NCI-H82 treated with DMSO at 0.1 percent for 48 hours (cell line): ENCODE measurements around the gene OSCP1.
"Not testable (repeated sequence)": the region's sequence is repeated elsewhere in the genome, so short reads cannot be mapped to it uniquely, and the experiment has no call there.

Experiments used
- DNase-seq: peaks from one replicate; lab custom pipeline; 2025; ENCODE audit not compliant: unreplicated experiment; lab: John Stamatoyannopoulos, UW

Gene OSCP1

DNA sequence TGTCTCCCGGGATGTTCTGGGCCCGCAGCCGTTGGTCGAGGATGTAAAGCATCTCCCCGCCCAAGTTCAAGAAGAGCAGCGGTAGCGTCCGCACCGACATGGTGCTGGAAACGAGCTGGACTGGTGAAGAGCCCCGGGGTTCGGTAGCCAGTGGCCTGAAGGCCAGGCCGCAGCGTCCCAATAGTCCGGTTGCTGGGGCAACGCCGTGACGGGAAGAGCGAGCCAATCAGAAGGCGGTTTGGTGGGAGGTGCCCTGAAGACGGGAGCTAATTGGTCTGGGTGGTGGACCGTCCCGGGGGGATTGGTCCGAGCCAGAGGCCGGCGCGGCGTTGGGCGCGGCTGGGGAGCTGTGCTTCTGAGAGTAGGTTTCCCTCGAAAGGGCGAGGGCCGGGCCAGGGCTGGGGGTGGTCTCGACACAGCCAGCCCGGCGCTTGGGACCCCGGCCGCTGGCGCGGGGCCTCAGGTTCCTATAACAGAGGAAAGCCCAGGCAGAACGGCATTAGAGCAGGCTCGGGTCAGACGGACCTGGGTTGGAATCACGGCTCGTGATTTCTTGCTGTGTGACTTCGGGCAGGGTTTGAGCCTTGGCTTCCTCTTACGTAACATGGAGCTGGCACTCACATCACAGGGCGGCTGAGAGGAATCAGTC is at the start of gene OSCP1:
TSS of gene OSCP1 (minus strand) at position 182 of the 649 bp plus-strand sequence. CDS start at position 100, 82 bp downstream.
- peak; percentile 93 for DNase-seq

GRCh38 chr1:36497207-36497606 is 47.0 kb upstream of the OSCP1 start:
- DNase-seq = no peak

DNA sequence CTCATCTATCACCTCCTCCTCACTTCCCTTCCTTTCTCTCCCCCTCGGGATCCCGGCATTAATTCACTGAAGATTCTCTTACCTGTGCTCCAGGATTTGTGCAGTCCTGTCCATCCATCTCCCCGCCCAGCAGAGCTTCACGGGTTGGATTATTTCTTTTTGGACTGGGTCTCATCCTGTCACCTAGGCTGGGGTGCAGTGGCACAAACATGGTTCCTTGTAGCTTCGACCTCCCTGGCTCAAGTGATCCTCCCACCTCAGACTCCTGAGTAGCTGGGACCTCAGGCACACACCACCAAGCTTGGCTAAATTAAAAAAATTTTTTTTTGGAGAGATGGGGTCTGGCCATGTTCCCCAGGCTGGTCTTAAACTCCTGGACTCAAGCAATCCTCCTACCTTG is 44.7 kb upstream of the OSCP1 start:
- DNase-seq = no peak

DNA sequence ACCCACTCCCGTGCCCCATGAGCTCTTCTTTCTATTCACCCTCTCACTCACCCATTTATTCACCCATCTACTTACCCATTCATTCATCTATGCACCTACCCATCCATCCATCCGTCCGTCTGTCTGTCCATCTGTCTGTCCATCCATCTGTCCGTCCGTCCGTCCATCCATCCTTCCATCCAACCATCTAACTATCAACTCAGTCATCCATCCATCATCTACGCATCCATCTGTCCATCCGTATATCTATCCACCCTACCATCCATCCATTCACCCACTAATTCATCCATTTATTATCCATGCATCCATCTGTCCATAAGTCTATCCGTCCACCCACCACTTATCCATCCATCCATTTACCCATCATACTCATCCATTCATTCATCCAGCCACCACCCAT is 43.3 kb upstream of the OSCP1 start:
- no peak for DNase-seq

- DNase-seq = no peak
Observed at GRCh38 chr1:36492491-36492890, 42.2 kb upstream of the OSCP1 start.

DNA sequence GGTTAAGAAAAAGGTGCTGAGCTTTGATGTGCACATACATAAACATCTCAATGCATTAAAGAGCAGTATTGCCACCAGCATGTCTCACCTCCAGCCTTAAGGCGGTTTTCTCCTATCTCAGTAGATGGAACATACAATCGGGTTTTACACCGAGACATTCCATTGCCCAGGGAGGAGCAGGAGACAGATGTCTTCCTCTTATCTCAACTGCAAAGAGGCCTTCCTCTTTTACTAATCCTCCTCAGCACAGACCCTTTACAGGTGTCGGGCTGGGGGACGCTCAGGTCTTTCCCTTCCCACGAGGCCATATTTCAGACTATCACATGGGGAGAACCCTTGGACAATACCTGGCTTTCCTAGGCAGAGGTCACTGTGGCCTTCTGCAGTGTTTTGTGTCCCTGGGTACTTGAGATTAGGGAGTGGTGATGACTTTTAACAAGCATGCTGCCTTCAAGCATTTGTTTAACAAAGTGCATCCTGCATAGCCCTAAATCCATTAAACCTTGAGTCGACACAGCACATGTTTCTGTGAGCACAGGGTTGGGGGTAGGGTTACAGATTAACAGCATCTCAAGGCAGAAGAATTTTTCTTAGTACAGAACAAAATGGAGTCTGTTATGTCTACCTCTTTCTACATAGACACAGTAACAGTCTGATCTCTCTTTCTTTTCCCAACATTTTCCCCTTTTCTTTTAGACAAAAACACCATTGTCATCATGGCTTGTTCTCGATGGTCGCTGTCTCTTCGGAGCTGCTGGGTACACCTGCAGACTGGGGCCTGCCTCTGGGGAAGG is 39.2 kb upstream of the OSCP1 start:
- not testable (repeated sequence) for DNase-seq

DNA sequence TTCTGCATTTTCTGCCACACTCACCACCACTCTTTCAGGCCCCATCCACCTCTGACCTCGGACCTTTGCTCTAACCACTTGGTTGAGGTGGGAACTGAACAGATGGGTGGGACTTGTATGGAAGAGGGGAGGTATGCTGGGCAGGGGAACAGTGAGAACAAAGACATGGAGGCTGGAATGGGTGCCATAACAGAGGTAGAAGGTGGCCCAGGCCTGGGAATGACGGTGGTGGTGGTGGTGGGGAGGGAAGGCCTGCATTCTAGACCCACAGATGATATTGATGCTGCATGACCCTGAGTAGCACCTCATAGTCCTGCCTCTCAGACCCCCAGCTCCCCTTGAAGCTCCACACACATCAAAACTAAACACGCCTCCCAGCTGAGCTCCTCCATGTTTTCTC is 37.7 kb upstream of the OSCP1 start:
- no peak for DNase-seq

DNA sequence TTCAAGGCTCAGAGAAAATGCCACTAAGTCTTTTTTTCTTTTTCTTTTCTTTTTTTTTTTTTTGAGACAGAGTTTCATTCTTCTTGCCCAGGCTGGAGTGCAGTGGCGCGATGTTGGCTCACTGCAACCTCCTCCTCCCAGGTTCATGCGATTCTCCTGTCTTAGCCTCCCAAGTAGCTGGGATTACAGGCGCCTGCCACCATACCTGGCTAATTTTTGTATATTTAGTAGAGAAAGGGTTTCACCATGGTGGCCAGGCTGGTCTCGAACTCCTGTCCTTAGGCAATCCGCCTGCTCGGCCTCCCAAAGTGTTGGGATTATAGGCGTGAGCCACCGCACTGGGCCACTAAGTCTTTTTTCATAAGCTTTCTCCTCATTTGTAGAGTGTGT is 37.1 kb upstream of the OSCP1 start:
- not testable (repeated sequence) for DNase-seq

GRCh38 chr1:36486439-36487335 is 36.4 kb upstream of the OSCP1 start:
- no peak for DNase-seq

- no peak for DNase-seq
Observed at GRCh38 chr1:36486093-36486438, 35.8 kb upstream of the OSCP1 start.

DNA sequence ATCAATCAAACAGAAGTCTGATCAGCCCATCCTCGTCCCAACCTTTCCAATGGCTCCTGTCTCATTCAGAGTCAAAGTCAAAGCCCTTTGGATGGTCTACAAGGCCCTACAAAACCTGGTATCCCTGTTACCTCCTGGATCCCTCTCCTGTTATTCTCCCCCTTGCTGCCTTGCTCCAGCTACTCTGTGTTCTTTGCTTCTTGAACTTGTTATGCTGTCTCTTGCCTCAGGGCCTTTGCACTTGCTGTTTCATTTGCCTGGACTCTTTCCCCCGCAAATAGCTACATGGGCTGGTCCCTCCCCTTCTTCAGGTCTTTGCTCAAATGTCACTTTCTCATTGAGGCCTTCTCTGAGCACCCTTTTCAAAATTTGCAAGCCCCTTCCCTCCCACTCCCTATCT is 33.8 kb upstream of the OSCP1 start:
- no peak for DNase-seq

- no peak for DNase-seq
Observed at GRCh38 chr1:36482724-36483388, 32.6 kb upstream of the OSCP1 start, which contains the start of gene CSF3R. TSS of gene CSF3R (minus strand) at chr1:36482913. CDS start at chr1:36479496, 3,417 bp downstream.

- DNase-seq = no peak
Observed at GRCh38 chr1:36481771-36482723, 31.8 kb upstream of the OSCP1 start.

GRCh38 chr1:36481091-36481490 is 30.8 kb upstream of the OSCP1 start:
- DNase-seq = no peak

GRCh38 chr1:36480161-36480560 is 29.9 kb upstream of the OSCP1 start:
- DNase-seq = no peak

GRCh38 chr1:36479505-36480051 is 29.3 kb upstream of the OSCP1 start:
- DNase-seq = no peak

GRCh38 chr1:36477615-36478014 is 27.4 kb upstream of the OSCP1 start:
- not testable (repeated sequence) for DNase-seq

DNA sequence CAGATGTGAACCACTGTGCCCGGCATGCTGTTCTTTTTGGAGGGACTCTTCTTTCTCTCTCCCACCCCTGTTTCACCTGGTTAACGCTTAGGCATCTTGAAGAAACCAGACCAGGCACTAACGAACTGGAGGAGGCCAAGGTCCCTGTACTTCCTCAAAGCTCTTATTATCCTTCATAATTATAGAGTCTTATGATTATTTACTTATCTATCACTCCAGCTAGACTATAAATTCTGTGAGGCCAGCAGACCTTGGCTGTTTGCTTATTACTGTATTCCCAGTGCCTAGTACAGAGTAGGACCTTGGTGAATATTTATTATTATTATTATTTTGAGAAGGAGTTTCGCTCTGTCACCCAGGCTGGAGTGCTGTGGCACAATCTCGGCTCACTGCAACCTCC is 26.7 kb upstream of the OSCP1 start:
- no peak for DNase-seq

DNA sequence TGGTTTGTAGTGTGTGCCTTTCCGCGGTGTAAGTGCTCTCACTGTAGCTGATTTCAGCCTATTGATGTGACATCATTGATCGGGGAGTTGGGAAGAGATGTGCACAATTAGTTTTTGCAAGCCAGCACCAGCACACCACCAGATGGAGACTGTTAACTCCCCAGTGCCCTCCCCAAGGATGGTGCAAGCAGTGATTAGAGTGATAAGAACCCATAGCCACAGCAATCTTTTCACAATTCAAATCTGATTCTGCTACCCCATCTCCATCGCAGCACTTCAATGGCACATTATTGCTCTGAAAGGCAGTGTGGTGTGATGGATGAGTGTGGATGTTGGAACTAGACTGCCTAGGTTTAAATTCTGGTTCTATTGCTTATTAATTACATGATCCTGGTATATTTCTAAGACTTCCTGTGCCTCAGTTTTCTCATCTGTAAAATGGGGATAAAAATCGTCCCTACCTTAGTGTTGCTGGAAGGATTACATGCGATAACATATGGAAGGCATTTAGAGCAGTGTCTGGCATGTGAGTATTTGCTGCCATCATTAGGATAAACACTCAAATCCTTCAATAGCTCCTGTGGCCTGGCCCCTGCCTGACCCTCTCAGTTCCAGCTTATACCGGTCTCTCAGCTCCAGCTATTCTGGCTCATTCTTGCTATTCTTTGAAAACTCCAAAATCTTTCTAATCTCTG is 25.8 kb upstream of the OSCP1 start:
- peak; percentile 44 for DNase-seq
